ENCODE measurements around the gene STK32A.

The STK32A gene

DNA sequence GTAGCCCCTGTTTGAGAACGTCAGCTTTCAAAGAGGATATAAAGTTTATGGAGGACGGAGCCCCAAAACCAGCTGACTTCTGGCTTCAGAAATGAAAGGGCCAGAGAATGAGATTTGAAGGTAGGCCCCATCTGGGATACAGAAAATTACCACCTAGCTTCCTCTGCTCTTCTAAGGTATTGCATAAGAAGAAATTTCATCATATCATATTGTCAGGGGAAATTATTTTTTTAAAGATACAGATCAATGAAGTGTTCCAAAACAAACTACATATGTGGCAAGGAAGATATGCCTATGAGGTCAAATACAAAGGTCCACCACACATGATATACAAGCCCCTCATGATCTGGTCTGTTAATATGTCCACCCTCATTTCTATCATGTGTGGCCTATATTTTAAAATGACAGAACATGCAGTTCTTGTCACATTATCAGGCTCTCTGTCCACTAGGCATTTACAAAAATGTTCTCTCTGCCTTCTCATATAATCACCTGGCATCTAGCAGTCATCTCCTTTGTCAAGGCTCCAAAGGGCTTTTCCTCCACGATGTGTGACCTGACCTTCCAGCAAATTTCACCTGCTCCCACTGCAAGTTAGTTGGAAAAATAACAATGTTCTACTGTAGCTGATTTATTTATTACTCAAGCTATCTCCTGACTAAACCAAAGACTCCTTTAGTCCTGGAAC is 192.0 kb downstream of the STK32A start:
- no peak for DNase-seq (ENCODE audit: low spot score)

DNA sequence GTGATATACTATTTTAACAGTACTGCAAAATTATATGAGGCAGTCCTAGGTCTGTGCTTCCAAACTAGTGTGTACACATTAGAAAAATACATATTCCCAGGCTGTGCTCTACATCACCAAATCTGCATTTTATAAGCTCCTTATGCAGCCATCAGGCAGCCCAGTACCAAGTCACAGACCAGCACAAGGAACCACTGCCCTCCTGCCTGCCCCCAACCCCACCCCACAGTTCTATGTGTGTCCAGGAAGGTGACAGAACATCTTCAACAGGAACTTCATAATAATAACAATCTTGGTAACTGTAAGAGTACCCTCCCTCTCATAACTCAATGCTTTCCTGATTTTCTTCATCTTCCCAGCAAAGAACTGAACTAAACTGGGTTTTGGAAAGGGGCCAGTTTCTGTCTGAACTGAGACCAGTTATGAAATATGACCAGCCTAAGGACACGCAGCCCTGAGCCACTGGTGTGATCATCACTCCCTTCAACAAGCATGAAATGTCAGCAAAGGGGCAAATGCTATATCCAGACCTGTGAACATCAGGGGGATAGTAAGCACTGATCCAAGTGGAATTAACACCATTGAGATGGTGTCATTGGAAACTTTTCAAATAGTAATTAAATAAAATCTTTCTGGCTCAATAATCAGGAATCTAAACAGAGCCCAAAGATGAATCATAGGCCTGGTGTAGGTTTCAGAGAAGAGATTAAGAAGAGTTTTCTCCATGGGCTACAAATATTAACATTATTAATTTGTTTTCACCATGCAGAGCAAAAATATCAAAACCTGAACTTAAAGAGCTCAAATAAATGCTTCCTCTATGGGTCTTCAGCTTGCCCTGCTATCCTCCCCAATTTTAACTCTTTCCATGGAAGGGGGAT is 192.9 kb downstream of the STK32A start:
- DNase-seq (ENCODE audit: low spot score): no peak

DNA sequence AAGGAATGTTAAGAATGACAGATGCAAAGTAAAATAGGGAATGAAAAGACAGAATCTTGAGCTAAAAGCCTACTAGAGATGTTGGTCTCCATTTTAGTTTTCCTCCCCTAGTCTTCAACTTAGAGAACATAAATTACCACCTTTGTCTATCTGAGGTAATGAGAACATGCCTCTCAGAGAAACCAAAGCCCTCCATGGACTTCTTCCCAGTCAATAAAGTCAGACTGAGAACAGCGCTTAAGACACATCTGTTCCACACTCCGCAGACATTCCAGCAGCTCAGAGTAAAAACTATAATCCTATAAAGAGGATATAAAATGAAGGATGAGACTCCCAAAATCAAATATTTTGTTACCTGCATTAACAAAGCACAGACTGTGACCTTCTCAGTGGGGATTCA is 195.8 kb downstream of the STK32A start:
- DNase-seq (ENCODE audit: low spot score): no peak

- no peak for DNase-seq (ENCODE audit: low spot score)
Measured at GRCh38 chr5:147431586-147431985, 196.8 kb downstream of the STK32A start.

- no peak for DNase-seq (ENCODE audit: low spot score)
Measured at GRCh38 chr5:147432323-147432722, 197.5 kb downstream of the STK32A start.

DNA sequence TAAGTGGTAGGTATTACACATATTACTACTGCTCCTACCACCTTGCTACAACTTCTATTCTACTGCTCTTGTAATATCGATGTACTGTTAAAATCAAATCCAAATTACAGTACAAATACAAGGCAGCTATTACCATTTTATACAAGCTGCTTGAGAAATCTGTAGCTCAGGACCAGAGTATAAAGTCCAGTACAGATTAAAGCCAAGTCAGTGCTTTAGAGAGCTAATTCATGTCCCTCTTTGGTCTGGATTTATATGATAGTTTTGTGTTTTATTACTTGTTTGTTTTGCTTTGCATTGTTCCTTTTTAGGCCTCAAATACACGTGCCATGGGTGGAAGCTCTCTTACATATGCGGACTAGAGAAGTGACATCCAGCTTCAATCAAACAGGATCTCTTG is 199.2 kb downstream of the STK32A start:
- DNase-seq (ENCODE audit: low spot score): no peak

- no peak for DNase-seq (ENCODE audit: low spot score)
Measured at GRCh38 chr5:147436596-147436995, 201.8 kb downstream of the STK32A start.

DNA sequence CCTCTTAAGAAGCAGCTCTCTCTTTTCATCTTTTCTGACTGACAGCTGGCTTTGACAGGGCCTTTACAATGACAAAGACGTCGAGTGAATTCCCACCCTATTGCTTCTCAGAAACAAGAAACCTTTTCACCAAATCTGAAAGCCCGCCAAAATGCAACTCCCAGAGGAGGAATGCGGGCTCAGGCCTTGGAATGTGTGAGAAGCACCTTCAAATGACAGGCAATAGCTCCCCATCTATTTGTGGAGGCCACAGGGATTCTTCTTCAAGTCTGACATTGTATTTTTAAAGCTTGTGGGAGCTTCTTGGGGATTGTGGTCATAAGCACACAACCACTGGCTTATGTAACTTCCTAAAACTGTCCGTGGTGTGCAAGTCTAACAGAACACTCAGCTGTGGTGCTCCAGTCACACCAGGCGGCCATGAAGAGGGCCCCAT is 202.4 kb downstream of the STK32A start:
- no peak for DNase-seq (ENCODE audit: low spot score)

Data from hematopoietic multipotent progenitor cell treated with erythropoietin and hydrocortisone succinate and interleukin-3 and kit ligand, for 15 days (in vitro differentiated cells).